Head of caudate nucleus (tissue), 42 donors: ENCODE results near the gene ALPK3.

ENCODE experiments used
- DNase-seq, 42 donors: peaks; one replicate each; pipeline versions ENCODE4 v3.0.0 to v3.0.0-alpha.2; 2020 to 2021; ENCODE audit warnings: mixed read lengths in 7 of 42
- intact Hi-C: fragments of 100-400 bp; cut with DNase I; formaldehyde crosslinking; loops from one replicate; pipeline ENCODE4 v1.15.0; 2022

ALPK3 gene

GRCh38 chr15:84880822-84881519 is 63.8 kb downstream of the ALPK3 start:
- intact Hi-C loops, result no loop called here
- no peak for DNase-seq

GRCh38 chr15:84881520-84881830 is 64.3 kb downstream of the ALPK3 start:
- intact Hi-C loops, result no loop called here
- no peak for DNase-seq

DNA sequence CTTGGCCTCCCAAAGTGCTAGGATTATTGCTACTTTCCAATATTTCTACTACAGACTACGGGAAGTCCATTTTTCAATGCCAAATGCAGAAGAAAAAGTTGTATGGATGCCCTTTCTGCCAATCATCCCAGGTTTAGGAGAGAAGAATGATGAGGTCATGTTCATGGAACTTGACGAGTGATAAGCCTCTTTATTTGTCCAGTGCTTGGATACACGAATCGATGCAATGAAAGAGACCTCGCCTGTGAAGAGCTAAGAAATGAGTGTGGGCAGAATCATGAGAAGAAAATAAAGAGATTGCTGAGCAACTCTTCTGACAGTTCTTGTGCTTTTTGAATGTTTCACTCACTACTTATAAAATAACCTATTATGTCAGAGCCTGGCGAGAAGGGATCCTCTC is 66.3 kb downstream of the ALPK3 start:
- intact Hi-C loops, result no loop called here
- peak in 1 of 42 donors; percentile 36 for DNase-seq

GRCh38 chr15:84883916-84884781 is 67.0 kb downstream of the ALPK3 start, which contains the start of gene SLC28A1:
TSS of gene SLC28A1 (plus strand) at chr15:84884662. CDS start at chr15:84887761, 3,099 bp downstream.
- DNase-seq, result no peak
- intact Hi-C loops, result no loop called here

- intact Hi-C loops, result no loop called here
- DNase-seq, result no peak
These were observed 68.6 kb downstream of the ALPK3 start for GRCh38 chr15:84885801-84886200.

- no peak for DNase-seq
- intact Hi-C loops, result no loop called here
These were observed 69.2 kb downstream of the ALPK3 start for GRCh38 chr15:84886211-84886983.

DNA sequence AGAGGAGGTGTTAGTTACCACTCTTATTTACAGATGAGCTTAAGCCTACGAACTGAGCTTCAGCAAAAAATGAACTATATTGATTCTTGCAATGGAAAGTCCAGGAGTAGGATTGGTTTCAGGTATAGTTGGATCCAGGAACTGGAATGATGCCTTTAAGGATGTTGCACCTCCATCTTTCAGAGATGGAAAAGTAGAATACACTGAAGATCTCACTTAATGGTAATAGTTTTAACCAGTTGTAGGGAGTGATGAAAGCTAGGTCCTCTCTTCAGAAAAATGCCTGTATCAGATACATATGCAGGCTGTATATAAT is 69.8 kb downstream of the ALPK3 start:
- intact Hi-C loops, result no loop called here
- no peak for DNase-seq

DNA sequence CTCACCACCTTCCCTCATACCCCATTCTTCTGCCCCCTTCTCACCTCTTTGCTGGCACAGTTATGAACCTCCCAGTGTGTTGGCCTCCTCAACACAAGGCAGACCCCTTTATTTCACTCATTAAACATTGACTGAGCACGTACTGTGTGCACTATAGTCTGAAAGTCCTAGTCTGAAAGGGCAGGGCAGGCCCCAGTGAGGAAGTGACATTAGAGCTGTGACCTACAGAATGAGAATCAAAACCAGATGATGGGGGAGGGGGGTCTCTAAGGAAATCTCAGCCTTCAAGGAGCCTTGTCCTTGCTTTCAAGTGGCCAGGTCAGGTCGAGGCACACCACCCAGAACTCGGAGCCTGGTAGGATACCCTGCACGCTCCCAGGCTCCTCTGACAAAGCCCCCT is 70.8 kb downstream of the ALPK3 start:
- DNase-seq, result no peak
- intact Hi-C loops, result no loop called here

GRCh38 chr15:84888639-84889038 is 71.5 kb downstream of the ALPK3 start:
- no peak for DNase-seq
- intact Hi-C loops, result no loop called here

DNA sequence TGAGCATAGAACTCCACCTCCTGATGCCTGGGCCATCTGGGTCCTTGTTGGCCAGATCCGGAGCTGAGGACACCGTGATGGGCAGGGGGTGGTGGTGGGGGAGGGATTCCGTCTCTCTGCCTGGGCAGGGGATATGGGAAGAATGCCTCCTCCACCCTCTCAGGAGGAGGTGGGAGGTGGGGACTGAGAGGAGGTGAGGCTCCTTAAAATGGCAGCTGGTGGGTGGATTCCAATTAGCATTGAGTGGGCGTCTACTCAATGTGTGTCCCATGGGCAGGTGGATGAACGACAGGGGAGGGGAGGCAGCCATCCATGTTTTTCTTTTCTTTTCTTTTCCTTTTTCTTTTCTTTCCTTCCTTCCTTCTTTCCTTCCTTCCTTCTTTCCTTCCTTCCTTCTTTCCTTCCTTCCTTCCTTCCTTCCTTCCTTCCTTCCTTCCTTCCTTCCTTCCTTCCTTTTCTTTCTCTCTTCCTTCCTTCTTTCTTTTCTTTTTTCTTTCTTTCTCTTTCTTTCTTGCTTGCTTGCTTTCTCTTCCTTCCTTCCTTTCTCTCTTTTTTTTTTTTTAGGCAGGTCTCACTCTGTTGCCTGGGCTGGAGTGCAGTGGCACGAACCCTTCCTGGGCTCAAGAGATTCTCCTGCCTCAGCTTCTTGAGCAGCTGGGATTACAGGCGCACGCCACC is 72.3 kb downstream of the ALPK3 start:
- peak in 33 of 42 donors; percentile 6 to 84 (median 43) for DNase-seq
- intact Hi-C loops, result no loop called here

DNA sequence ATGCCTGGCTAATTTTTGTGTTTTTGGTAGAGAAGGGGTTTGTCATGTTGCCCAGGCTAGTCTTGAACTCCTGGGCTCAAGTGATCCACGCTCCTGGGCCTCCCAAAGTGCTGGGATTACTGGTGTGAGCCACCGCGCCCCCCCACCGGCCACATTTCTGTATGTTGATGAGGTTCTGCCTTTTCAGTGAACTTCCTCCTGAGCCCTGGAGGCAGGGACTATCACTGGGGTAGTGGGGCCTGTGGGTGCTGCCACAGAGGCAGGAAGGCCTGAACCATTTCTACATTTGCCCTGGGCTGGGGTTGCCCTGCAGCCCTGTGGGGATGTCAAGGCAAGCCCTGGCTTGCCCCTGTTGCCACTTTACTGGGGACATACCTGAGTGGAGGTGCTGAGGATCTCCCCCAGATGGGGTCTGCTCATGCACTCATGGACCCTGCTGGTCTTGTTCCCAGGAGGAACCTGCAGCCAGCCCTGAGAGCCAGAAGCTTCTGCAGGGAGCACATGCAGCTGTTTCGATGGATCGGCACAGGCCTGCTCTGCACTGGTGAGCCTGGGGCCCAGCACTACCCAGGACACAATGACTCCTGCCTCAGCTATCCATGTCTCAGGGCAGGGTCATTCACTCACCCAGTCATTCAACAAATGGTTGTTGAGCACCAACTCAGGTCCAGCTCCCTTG is 73.0 kb downstream of the ALPK3 start:
- DNase-seq, result no peak
- intact Hi-C loops, result no loop called here

- intact Hi-C loops, result no loop called here
- DNase-seq, result no peak
These were observed 73.6 kb downstream of the ALPK3 start for GRCh38 chr15:84890670-84891162.

GRCh38 chr15:84891339-84891738 is 74.2 kb downstream of the ALPK3 start:
- no peak for DNase-seq
- intact Hi-C loops, result no loop called here

GRCh38 chr15:84892786-84893307 is 75.7 kb downstream of the ALPK3 start:
- intact Hi-C loops, result no loop called here
- DNase-seq, result no peak

DNA sequence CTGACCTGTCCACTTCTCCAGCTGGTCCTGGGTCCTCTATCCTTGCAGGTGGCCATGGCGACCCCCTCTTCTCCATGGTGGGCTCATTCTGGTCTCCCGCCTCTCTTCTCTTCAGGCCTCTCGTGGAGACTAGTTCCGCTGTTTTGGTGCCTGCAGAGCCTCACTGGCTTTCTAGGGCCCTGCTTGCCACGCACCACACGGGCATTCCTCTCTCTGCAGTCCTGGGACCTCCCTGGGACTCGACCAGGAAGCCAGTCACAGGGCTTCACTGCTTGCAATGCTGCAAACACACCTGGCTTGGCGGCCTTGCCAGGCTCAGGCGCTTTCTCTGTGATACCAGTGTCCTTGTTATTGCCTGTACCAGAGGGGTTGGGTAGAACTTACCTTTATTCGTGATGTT is 76.5 kb downstream of the ALPK3 start:
- no peak for DNase-seq
- intact Hi-C loops, result no loop called here

DNA sequence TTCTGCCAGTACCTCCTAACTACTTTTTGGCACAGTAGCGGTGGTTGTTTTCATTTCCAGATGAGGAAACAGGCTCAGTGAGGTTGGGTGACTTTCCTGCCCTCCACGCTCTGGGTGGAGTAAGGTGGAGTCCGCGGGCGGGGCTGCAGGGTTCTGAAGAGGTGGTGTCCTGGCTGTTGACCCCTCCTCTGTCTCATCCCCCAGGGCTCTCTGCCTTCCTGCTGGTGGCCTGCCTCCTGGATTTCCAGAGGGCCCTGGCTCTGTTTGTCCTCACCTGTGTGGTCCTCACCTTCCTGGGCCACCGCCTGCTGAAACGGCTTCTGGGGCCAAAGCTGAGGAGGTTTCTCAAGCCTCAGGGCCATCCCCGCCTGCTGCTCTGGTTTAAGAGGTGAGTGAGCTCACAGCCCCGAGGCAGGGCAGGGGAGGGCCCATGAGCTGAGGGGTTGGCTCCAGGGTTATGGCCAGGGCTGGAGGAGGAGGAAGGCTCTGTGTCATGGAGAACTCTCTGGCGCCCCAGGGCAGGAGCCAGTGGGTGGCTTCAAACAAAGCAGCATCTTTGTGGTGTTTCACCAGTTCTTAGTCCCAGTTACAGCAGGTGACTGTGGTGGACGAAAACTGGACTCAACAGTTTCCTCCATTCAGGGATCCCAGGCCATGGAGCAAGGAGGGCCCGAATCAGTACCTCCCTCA is 77.7 kb downstream of the ALPK3 start:
- DNase-seq, result no peak
- intact Hi-C loops, result no loop called here

- intact Hi-C loops, result no loop called here
- no peak for DNase-seq
These were observed 81.6 kb downstream of the ALPK3 start for GRCh38 chr15:84898761-84899160.

GRCh38 chr15:84899750-84900149 is 82.6 kb downstream of the ALPK3 start:
- intact Hi-C loops, result no loop called here
- no peak for DNase-seq
